CD4-positive, alpha-beta T cell (primary cell): Measurements from ENCODE around the gene DCAF8. TPM values are rescaled to one million over a fixed set of nuclear protein-coding genes. Genes with fewer than 3 reads are reported as not detected.

Experiments
- ATAC-seq: fragments of 200-7000 bp; cut with Tn5 transposase; one replicate; pipeline ENCODE4 v1.10.0; 2022; ENCODE audit warnings: mild to moderate bottlenecking; ENCODE audit not compliant: poor library complexity
- CTCF ChIA-PET: fragments of 350-600 bp; sonication (Branson Sonifier 250); formaldehyde crosslinking; loops from one replicate; lab custom pipeline; 2021; ENCODE audit warnings: antibody characterized with exemption, inconsistent platforms; lab: Charles Lee
- POLR2A ChIA-PET: fragments of 350-600 bp; sonication (Branson Sonifier 250); formaldehyde crosslinking; loops from one replicate; lab custom pipeline; 2021; ENCODE audit warnings: antibody characterized with exemption, inconsistent platforms; lab: Charles Lee
- DNase-seq, 14 experiments: peaks; one replicate each; pipeline ENCODE4 v3.0.0-alpha.2; 2013 to 2020; ENCODE audit warnings: mixed read lengths in 2 of 14
- H3K27ac ChIP-seq, 2 donors: one replicate each; pipeline versions ENCODE4 v1.5.1 to v1.7.0; 2013; ENCODE audit warnings: low read length in 2 of 2, low read depth in 1 of 2, mild to moderate bottlenecking in 1 of 2
- H3K27me3 ChIP-seq, 2 experiments: 1 replicate in 1 of 2; 2 replicates in 1 of 2; pipeline versions ENCODE4 v1.6.1 to v1.7.0; 2013; ENCODE audit warnings: low read length in 2 of 2, control low read depth in 1 of 2, mild to moderate bottlenecking in 1 of 2, moderate library complexity in 1 of 2; ENCODE audit not compliant: insufficient read depth in 2 of 2, control insufficient read depth in 1 of 2
- H3K36me3 ChIP-seq: one replicate; pipeline ENCODE4 v1.6.1; 2013; ENCODE audit warnings: low read length, control low read depth; ENCODE audit not compliant: insufficient read depth
- H3K4me1 ChIP-seq: one replicate; pipeline ENCODE4 v1.6.1; 2013; ENCODE audit warnings: low read length, control low read depth; ENCODE audit not compliant: insufficient read depth
- H3K4me3 ChIP-seq: one replicate; pipeline ENCODE4 v1.5.1; 2013; ENCODE audit warnings: mild to moderate bottlenecking, low read length, moderate library complexity
- H3K9me3 ChIP-seq, 2 experiments: 1 replicate in 1 of 2; 2 replicates in 1 of 2; pipeline versions ENCODE4 v1.6.1 to v1.7.0; 2013; ENCODE audit warnings: low read length in 2 of 2, mild to moderate bottlenecking in 2 of 2, control low read depth in 1 of 2, moderate library complexity in 1 of 2; ENCODE audit not compliant: control insufficient read depth in 1 of 2, insufficient read depth in 1 of 2
- H3K27ac Mint-ChIP-seq: one replicate; pipeline ENCODE4 v1.8.0; 2020; ENCODE audit warnings: mixed read lengths
- H3K27me3 Mint-ChIP-seq: one replicate; pipeline ENCODE4 v1.8.0; 2021; ENCODE audit warnings: mixed read lengths
- H3K36me3 Mint-ChIP-seq: one replicate; pipeline ENCODE4 v1.8.0; 2021; ENCODE audit warnings: low read depth, mixed read lengths
- H3K4me1 Mint-ChIP-seq: one replicate; pipeline ENCODE4 v1.8.0; 2021; ENCODE audit warnings: low read depth, mixed read lengths
- H3K4me3 Mint-ChIP-seq: one replicate; pipeline ENCODE4 v1.8.0; 2020; ENCODE audit warnings: mild to moderate bottlenecking, mixed read lengths
- H3K9me3 Mint-ChIP-seq: one replicate; pipeline ENCODE4 v1.8.0; 2020; ENCODE audit warnings: mixed read lengths
- CTCF ChIP-seq: fragments of 200-600 bp; IDR thresholded peaks from one replicate; pipeline ENCODE4 v1.8.0; 2022; ENCODE audit warnings: antibody characterized with exemption, mild to moderate bottlenecking
- intact Hi-C, 2 experiments: fragments of 100-400 bp; cut with DNase I in 1 of 2; cut with micrococcal nuclease in 1 of 2; formaldehyde crosslinking; loops; one replicate each; pipeline versions ENCODE4 v1.15.1 to v1.9.0; 2023 to 2025; cut with DNase I, micrococcal nuclease
- total RNA-seq, 174 experiments: library from RNA in 2 of 174; stranded (reverse) in 2 of 174; gene quantifications; one replicate each; pipeline ENCODE4 v1.2.3 and lab custom pipeline; 2021 to 2026

DCAF8 gene
- total RNA-seq, 2 experiments from 2014 or later: 151 to 154 TPM

DNA sequence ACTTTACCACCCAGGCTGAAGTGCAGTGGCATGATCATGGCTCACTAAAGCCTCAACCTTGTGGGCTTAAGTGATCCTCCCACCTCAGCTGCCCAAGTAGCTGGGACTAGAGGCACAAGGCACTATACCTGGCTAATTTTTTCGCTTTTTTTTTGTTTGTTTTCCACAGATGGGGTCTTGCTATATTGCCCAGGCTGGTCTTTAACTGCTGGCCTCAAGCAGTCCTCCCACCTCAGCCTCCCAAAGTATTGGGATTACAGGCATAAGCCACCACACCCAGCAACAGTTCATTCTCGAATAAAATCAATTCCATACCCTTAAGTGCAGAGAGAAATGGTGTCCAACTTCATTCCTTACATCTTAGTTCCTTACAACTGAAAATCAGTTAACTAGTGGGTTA is 24.8 kb downstream of the DCAF8 start:
- intact Hi-C loops: no loop called here
- H3K27ac ChIP-seq: no peak overlapping the region
- no peak overlapping the region for H3K4me3 Mint-ChIP-seq
- no peaks in the 10 kb centered on the region for H3K4me1 ChIP-seq
- H3K36me3 Mint-ChIP-seq: peaks cover 95% of the 10 kb centered on the region
- TF ChIP-seq CTCF: no peak
- H3K27me3 Mint-ChIP-seq: no peaks in the 10 kb centered on the region
- H3K27ac Mint-ChIP-seq: no peak overlapping the region
- POLR2A ChIA-PET: no interaction called here
- ATAC-seq: no peak
- H3K4me3 ChIP-seq: no peak overlapping the region
- no peak for DNase-seq
- H3K36me3 ChIP-seq: peaks cover 84% of the 10 kb centered on the region
- H3K9me3 ChIP-seq: no peaks in the 10 kb centered on the region
- H3K27me3 ChIP-seq: no peaks in the 10 kb centered on the region
- CTCF ChIA-PET: interaction anchor here (2.4 kb wide), 1 partner anchor 15 kb away, joined by 8 read pairs; no protein-coding TSS in a partner anchor
- H3K4me1 Mint-ChIP-seq: peaks cover 25% of the 10 kb centered on the region
- H3K9me3 Mint-ChIP-seq: no peaks in the 10 kb centered on the region

DNA sequence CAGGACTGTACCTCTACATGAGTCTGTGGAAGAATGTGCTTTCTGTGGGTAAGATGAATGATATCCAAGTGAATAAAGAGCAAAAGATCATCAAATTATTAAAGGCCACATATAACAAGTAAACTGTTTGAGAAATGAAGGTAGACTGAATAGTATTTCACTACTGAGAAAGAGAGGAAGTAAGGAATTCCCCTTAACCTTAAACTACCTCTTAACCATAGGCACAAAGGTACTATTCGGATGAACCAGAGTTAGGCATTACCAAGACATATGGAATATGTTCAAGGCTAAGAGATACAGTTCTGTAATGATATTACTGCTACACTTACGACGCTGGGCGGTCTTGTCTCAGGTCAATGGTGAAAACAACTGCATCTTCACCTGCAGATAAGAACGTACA is 25.5 kb downstream of the DCAF8 start:
- ChIA-PET CTCF (interaction anchor here (1.3 to 2.4 kb wide), 2 partner anchors 10 to 15 kb away, joined by 3 to 8 read pairs; no protein-coding TSS in a partner anchor), POLR2A (no interaction called here)
- H3K4me1 ChIP-seq: no peaks in the 10 kb centered on the region
- no peak for DNase-seq
- Mint-ChIP-seq H3K4me1 (peaks cover 23% of the 10 kb centered on the region), H3K27ac (no peak overlapping the region), H3K36me3 (peaks cover 94% of the 10 kb centered on the region), H3K9me3 (no peaks in the 10 kb centered on the region), H3K4me3 (no peak overlapping the region), H3K27me3 (no peaks in the 10 kb centered on the region)
- intact Hi-C loops: no loop called here
- H3K4me3 ChIP-seq: no peak overlapping the region
- H3K9me3 ChIP-seq: no peaks in the 10 kb centered on the region
- no peak for ATAC-seq
- no peak overlapping the region for H3K27ac ChIP-seq
- H3K36me3 ChIP-seq: peaks cover 85% of the 10 kb centered on the region
- H3K27me3 ChIP-seq: no peaks in the 10 kb centered on the region
- TF ChIP-seq CTCF: no peak

DNA sequence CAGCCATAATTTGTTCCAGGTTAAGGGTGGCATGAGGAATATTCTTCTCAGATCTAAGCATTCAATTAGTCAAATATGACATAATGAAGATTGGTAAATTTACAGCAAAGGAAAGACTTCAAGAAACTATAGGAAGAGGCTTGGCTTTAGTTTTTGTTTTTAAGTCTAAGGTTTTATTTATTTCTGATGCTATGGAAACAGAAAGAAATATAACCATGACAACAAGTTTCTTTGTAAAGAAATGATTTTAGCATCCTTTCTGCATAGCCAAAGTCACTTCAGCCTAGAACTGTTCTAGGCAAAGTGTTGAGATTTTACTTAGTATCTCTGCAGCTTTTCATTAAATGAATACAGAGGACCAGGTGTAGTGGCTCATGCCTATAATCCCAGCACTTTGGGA is 29.4 kb downstream of the DCAF8 start:
- ChIA-PET CTCF (interaction anchor here (1.9 to 2.2 kb wide), 2 partner anchors 19 to 58 kb away, joined by 7 to 10 read pairs; no protein-coding TSS in a partner anchor), POLR2A (interaction anchor here (1.4 kb wide), 1 partner anchor 28 kb away, joined by 5 read pairs; no protein-coding TSS in a partner anchor)
- H3K9me3 Mint-ChIP-seq: no peaks in the 10 kb centered on the region
- H3K4me3 ChIP-seq: no peak overlapping the region
- H3K9me3 ChIP-seq: no peaks in the 10 kb centered on the region
- peaks cover 95% of the 10 kb centered on the region for H3K36me3 Mint-ChIP-seq
- no peak overlapping the region for H3K27ac ChIP-seq
- H3K4me1 Mint-ChIP-seq: peaks cover 23% of the 10 kb centered on the region
- intact Hi-C loops: no loop called here
- TF ChIP-seq CTCF: no peak
- ATAC-seq (peak; percentile 29), DNase-seq (no peak)
- H3K27ac Mint-ChIP-seq: peak overlapping the region; percentile 42
- no peaks in the 10 kb centered on the region for H3K27me3 ChIP-seq
- H3K36me3 ChIP-seq: peaks cover 81% of the 10 kb centered on the region
- H3K4me3 Mint-ChIP-seq: no peak overlapping the region
- H3K27me3 Mint-ChIP-seq: no peaks in the 10 kb centered on the region
- no peaks in the 10 kb centered on the region for H3K4me1 ChIP-seq
